H1 (cell line): Measurements from ENCODE around the gene TCEANC2. TPM values are rescaled to one million over a fixed set of nuclear protein-coding genes. Genes with fewer than 3 reads are reported as not detected.

Experiments used
- BRCA1 ChIP-seq: IDR thresholded peaks from 2 replicates; pipeline ENCODE4 v1.6.1; 2012; ENCODE audit warnings: low read depth, low read length, improper control_type of control experiment
- CEBPB ChIP-seq: IDR thresholded peaks from 2 replicates; pipeline ENCODE4 v1.6.1; 2012; ENCODE audit warnings: low read depth, low read length
- EP300 ChIP-seq, 2 experiments: IDR thresholded peaks; 1 replicate in 1 of 2; 2 replicates in 1 of 2; pipeline ENCODE4 v1.6.1; 2011 to 2012; ENCODE audit warnings: low read depth in 2 of 2, low read length in 2 of 2, mild to moderate bottlenecking in 2 of 2, borderline replicate concordance in 1 of 2, inconsistent platforms in 1 of 2, moderate library complexity in 1 of 2
- KDM1A ChIP-seq: fragments of 200-600, 300-600 bp; sonication (generic); IDR thresholded peaks from 2 replicates; pipeline ENCODE4 v1.7.1; 2016; ENCODE audit warnings: mild to moderate bottlenecking, low read length, borderline replicate concordance
- POLR2AphosphoS5 ChIP-seq: IDR thresholded peaks from 2 replicates; pipeline ENCODE4 v1.6.1; 2011; ENCODE audit warnings: low read depth, low read length
- RXRA ChIP-seq: IDR thresholded peaks from 2 replicates; pipeline ENCODE4 v1.6.1; 2011; ENCODE audit warnings: low read depth, mild to moderate bottlenecking, low read length, moderate library complexity; ENCODE audit not compliant: insufficient read depth
- SRF ChIP-seq: IDR thresholded peaks from 2 replicates; pipeline ENCODE4 v1.6.1; 2011; ENCODE audit warnings: mild to moderate bottlenecking, low read depth, low read length, moderate library complexity
- TAF7 ChIP-seq: optimal IDR thresholded peaks from 2 replicates; pipeline ENCODE3; 2011; ENCODE audit warnings: low read depth, mild to moderate bottlenecking, inconsistent platforms, low read length, moderate library complexity, borderline replicate concordance
- TEAD4 ChIP-seq: IDR thresholded peaks from 2 replicates; pipeline ENCODE4 v1.6.1; 2012; ENCODE audit warnings: low read depth, low read length, inconsistent platforms, mixed read lengths
- YY1 ChIP-seq: IDR thresholded peaks from 2 replicates; pipeline ENCODE4 v1.6.1; 2011; ENCODE audit warnings: low read depth, mild to moderate bottlenecking, low read length
- polyA plus RNA-seq, 7 experiments: library from polyadenylated mRNA; depleted of rRNA in 3 of 7; stranded (reverse) in 5 of 7; unstranded in 2 of 7; fragments of >200 nt in 5 of 7; fragments of 200-250 nt in 2 of 7; gene quantifications; 1 replicate in 5 of 7; 2 replicates in 1 of 7; 4 replicates in 1 of 7; pipeline versions ENCODE4 v1.2.1 to v1.2.3, GENCODE V29; 2011 to 2013; ENCODE audit warnings: missing spikeins in 2 of 7, mixed read lengths in 2 of 7
- total RNA-seq: library from RNA; stranded (reverse); fragmentation: NEBNext Ultra II Directional; extraction: Animal tissue kit (Norgen Biotek cat#: 25700); gene quantifications from 2 replicates; pipeline ENCODE4 v1.2.1, GENCODE V29; 2021
- TF ChIP-seq, protein P1 (sequence below): fragments of 300-600 bp; sonication (generic); IDR thresholded peaks from 2 replicates; pipeline ENCODE4 v1.7.1; 2012; ENCODE audit warnings: low read length, moderate library complexity, mild to moderate bottlenecking, inconsistent platforms; ENCODE audit not compliant: insufficient replicate concordance
- TF ChIP-seq, protein P2 (sequence below): IDR thresholded peaks from 2 replicates; pipeline ENCODE4 v1.6.1; 2011; ENCODE audit warnings: low read length, improper control_type of control experiment

Gene TCEANC2
- total and polyA plus RNA-seq, 2 of the 8 experiments (the other 6 are each of a cell fraction or from before 2014, with no cell fraction given), result 4.2 to 8.2 TPM

DNA sequence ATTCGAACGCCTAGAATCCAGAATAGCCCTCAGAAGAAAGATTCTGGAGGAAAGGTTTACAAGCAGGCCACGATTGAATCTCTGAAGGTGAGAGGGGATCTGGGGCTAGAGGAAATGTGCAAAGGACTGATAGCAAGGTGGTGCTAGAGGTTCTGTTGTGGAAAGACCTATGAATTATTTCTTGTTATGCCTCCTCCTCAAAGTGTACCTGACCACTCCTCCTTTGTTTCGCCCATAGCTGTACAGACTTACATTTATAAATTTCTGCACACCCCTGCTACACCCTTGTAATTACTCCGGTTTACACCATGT, 986 bp downstream of the TCEANC2 start (continued):
- TF ChIP-seq, protein P1, sequence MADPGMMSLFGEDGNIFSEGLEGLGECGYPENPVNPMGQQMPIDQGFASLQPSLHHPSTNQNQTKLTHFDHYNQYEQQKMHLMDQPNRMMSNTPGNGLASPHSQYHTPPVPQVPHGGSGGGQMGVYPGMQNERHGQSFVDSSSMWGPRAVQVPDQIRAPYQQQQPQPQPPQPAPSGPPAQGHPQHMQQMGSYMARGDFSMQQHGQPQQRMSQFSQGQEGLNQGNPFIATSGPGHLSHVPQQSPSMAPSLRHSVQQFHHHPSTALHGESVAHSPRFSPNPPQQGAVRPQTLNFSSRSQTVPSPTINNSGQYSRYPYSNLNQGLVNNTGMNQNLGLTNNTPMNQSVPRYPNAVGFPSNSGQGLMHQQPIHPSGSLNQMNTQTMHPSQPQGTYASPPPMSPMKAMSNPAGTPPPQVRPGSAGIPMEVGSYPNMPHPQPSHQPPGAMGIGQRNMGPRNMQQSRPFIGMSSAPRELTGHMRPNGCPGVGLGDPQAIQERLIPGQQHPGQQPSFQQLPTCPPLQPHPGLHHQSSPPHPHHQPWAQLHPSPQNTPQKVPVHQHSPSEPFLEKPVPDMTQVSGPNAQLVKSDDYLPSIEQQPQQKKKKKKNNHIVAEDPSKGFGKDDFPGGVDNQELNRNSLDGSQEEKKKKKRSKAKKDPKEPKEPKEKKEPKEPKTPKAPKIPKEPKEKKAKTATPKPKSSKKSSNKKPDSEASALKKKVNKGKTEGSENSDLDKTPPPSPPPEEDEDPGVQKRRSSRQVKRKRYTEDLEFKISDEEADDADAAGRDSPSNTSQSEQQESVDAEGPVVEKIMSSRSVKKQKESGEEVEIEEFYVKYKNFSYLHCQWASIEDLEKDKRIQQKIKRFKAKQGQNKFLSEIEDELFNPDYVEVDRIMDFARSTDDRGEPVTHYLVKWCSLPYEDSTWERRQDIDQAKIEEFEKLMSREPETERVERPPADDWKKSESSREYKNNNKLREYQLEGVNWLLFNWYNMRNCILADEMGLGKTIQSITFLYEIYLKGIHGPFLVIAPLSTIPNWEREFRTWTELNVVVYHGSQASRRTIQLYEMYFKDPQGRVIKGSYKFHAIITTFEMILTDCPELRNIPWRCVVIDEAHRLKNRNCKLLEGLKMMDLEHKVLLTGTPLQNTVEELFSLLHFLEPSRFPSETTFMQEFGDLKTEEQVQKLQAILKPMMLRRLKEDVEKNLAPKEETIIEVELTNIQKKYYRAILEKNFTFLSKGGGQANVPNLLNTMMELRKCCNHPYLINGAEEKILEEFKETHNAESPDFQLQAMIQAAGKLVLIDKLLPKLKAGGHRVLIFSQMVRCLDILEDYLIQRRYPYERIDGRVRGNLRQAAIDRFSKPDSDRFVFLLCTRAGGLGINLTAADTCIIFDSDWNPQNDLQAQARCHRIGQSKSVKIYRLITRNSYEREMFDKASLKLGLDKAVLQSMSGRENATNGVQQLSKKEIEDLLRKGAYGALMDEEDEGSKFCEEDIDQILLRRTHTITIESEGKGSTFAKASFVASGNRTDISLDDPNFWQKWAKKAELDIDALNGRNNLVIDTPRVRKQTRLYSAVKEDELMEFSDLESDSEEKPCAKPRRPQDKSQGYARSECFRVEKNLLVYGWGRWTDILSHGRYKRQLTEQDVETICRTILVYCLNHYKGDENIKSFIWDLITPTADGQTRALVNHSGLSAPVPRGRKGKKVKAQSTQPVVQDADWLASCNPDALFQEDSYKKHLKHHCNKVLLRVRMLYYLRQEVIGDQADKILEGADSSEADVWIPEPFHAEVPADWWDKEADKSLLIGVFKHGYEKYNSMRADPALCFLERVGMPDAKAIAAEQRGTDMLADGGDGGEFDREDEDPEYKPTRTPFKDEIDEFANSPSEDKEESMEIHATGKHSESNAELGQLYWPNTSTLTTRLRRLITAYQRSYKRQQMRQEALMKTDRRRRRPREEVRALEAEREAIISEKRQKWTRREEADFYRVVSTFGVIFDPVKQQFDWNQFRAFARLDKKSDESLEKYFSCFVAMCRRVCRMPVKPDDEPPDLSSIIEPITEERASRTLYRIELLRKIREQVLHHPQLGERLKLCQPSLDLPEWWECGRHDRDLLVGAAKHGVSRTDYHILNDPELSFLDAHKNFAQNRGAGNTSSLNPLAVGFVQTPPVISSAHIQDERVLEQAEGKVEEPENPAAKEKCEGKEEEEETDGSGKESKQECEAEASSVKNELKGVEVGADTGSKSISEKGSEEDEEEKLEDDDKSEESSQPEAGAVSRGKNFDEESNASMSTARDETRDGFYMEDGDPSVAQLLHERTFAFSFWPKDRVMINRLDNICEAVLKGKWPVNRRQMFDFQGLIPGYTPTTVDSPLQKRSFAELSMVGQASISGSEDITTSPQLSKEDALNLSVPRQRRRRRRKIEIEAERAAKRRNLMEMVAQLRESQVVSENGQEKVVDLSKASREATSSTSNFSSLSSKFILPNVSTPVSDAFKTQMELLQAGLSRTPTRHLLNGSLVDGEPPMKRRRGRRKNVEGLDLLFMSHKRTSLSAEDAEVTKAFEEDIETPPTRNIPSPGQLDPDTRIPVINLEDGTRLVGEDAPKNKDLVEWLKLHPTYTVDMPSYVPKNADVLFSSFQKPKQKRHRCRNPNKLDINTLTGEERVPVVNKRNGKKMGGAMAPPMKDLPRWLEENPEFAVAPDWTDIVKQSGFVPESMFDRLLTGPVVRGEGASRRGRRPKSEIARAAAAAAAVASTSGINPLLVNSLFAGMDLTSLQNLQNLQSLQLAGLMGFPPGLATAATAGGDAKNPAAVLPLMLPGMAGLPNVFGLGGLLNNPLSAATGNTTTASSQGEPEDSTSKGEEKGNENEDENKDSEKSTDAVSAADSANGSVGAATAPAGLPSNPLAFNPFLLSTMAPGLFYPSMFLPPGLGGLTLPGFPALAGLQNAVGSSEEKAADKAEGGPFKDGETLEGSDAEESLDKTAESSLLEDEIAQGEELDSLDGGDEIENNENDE, result no peak
- TF ChIP-seq TAF7 (no peak), EP300 (IDR thresholded peaks at IDR 0.05; ENCODE audit: borderline replicate concordance in 1 of 2, low read depth in 2 of 2, low read length in 2 of 2) (no peak), RXRA (no peak), CEBPB (no peak), POLR2AphosphoS5 (no peak), SRF (no peak), YY1 (no peak), BRCA1 (no peak), TEAD4 (no peak), KDM1A (no peak)
- TF ChIP-seq, protein P2, sequence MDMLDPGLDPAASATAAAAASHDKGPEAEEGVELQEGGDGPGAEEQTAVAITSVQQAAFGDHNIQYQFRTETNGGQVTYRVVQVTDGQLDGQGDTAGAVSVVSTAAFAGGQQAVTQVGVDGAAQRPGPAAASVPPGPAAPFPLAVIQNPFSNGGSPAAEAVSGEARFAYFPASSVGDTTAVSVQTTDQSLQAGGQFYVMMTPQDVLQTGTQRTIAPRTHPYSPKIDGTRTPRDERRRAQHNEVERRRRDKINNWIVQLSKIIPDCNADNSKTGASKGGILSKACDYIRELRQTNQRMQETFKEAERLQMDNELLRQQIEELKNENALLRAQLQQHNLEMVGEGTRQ, result no peak
